GM12878 (cell line): ENCODE measurements around the gene CCDC88C.

ENCODE experiments used
- CHD1 ChIP-seq: IDR thresholded peaks from 2 replicates; pipeline ENCODE4 v1.6.1; 2012; ENCODE audit warnings: low read depth, low read length, improper control_type of control experiment
- GABPA ChIP-seq: IDR thresholded peaks from 2 replicates; pipeline ENCODE4 v1.6.1; 2014; ENCODE audit warnings: antibody characterized with exemption, low read depth, mild to moderate bottlenecking, inconsistent platforms
- JUND ChIP-seq: IDR thresholded peaks from 2 replicates; pipeline ENCODE4 v1.6.1; 2012; ENCODE audit warnings: low read depth, mild to moderate bottlenecking, low read length, improper control_type of control experiment, moderate library complexity
- SMC3 ChIP-seq: IDR thresholded peaks from 2 replicates; pipeline ENCODE4 v1.6.1; 2011; ENCODE audit warnings: low read length, improper control_type of control experiment, borderline replicate concordance
- TF ChIP-seq, protein P1 (sequence below): IDR thresholded peaks from 2 replicates; pipeline ENCODE4 v1.6.1; 2012; ENCODE audit warnings: mild to moderate bottlenecking, low read depth, low read length
- TF ChIP-seq, protein P2 (sequence below), 3 experiments: IDR thresholded peaks in 2 of 3; conservative IDR thresholded peaks in 1 of 3; 2 replicates each; pipeline ENCODE4 v1.5.1; 2011; ENCODE audit warnings: low read depth in 3 of 3, low read length in 3 of 3, mild to moderate bottlenecking in 3 of 3, control low read depth in 2 of 3, moderate library complexity in 2 of 3, inconsistent platforms in 1 of 3, mixed read lengths in 1 of 3; ENCODE audit not compliant: control insufficient read depth in 2 of 3, insufficient read depth in 1 of 3; ENCODE audit errors: extremely low read depth in 1 of 3

DNA sequence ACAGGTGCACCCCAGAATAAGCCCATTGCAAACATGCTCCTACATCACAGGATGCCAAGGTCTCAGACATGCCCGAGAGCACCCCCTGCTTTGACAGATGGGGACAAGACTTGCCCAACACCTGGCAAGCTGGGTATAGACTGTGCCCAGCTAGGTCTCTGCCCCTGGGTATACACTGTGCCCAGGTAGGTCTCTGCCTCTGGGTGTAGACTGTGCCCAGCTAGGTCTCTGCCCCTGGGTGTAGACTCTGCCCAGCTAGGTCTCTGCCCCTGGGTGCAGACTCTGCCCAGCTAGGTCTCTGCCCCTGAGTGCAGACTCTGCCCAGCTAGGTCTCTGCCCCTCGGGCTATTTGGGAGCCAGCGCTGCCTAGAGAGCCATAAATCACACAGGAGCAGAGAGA, 85.9 kb downstream of the CCDC88C start:
- TF ChIP-seq, protein P1, sequence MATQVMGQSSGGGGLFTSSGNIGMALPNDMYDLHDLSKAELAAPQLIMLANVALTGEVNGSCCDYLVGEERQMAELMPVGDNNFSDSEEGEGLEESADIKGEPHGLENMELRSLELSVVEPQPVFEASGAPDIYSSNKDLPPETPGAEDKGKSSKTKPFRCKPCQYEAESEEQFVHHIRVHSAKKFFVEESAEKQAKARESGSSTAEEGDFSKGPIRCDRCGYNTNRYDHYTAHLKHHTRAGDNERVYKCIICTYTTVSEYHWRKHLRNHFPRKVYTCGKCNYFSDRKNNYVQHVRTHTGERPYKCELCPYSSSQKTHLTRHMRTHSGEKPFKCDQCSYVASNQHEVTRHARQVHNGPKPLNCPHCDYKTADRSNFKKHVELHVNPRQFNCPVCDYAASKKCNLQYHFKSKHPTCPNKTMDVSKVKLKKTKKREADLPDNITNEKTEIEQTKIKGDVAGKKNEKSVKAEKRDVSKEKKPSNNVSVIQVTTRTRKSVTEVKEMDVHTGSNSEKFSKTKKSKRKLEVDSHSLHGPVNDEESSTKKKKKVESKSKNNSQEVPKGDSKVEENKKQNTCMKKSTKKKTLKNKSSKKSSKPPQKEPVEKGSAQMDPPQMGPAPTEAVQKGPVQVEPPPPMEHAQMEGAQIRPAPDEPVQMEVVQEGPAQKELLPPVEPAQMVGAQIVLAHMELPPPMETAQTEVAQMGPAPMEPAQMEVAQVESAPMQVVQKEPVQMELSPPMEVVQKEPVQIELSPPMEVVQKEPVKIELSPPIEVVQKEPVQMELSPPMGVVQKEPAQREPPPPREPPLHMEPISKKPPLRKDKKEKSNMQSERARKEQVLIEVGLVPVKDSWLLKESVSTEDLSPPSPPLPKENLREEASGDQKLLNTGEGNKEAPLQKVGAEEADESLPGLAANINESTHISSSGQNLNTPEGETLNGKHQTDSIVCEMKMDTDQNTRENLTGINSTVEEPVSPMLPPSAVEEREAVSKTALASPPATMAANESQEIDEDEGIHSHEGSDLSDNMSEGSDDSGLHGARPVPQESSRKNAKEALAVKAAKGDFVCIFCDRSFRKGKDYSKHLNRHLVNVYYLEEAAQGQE: no peak
- no peak for TF ChIP-seq GABPA
- TF ChIP-seq CHD1: no peak
- TF ChIP-seq SMC3: no peak
- TF ChIP-seq JUND: no peak
- TF ChIP-seq, protein P2, sequence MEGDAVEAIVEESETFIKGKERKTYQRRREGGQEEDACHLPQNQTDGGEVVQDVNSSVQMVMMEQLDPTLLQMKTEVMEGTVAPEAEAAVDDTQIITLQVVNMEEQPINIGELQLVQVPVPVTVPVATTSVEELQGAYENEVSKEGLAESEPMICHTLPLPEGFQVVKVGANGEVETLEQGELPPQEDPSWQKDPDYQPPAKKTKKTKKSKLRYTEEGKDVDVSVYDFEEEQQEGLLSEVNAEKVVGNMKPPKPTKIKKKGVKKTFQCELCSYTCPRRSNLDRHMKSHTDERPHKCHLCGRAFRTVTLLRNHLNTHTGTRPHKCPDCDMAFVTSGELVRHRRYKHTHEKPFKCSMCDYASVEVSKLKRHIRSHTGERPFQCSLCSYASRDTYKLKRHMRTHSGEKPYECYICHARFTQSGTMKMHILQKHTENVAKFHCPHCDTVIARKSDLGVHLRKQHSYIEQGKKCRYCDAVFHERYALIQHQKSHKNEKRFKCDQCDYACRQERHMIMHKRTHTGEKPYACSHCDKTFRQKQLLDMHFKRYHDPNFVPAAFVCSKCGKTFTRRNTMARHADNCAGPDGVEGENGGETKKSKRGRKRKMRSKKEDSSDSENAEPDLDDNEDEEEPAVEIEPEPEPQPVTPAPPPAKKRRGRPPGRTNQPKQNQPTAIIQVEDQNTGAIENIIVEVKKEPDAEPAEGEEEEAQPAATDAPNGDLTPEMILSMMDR (IDR thresholded peaks at IDR 0.05 in 2 of 3, conservative IDR thresholded peaks at IDR 0.05 in 1 of 3; ENCODE audit: control insufficient read depth in 2 of 3, extremely low read depth in 1 of 3, insufficient read depth in 1 of 3, low read depth in 3 of 3, low read length in 3 of 3): no peak
